GM19468 (cell line): ENCODE results near the gene DAAM2.

Experiments used
- ATAC-seq: cut with Tn5 transposase; IDR thresholded peaks from one replicate; pipeline ENCODE4 v1.9.1; 2021; ENCODE audit warnings: mild to moderate bottlenecking, moderate library complexity, moderate number of reproducible peaks; ENCODE audit not compliant: unreplicated experiment; ENCODE audit errors: extremely low read depth

The DAAM2 gene

DNA sequence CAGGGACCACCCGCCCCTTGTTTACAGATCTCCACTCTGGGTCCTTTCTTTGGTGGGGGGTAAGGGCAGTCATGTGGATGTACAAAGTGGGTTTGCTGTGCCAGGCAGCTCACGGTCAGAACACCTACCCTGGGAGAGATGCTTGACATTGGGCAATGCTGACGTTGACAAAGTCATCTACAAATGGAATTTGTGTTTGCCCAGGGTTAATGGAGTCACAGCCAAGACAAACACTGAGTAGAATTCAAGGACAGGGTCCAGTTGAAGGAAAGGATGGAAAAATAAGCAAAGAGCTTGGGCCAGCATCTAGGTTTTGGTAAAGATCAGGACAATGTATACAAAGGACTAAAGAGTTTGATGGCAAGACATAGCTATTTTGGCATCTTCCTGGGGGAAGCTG, 87.4 kb downstream of the DAAM2 start:
- ATAC-seq, result no peak

DNA sequence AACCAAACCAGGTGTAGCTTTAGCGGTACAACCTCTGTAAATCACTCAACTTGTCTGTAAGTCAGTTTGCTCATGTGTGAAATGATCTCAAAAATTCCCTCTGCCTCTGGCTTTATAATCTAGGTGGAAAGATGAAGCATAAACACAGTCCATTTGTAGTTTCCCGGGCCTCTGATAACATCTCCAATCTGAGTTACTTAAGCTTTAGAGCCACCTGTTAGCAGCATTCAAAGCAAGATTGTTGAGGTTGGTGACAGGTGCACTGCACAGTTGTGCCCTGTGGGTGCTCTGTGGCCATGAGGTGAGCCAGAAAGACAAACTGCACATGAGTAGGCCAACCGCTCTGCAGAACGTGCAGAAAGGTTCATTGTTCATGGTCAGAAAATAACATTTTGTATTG, 88.4 kb downstream of the DAAM2 start:
- ATAC-seq, result no peak

GRCh38 chr6:39881851-39882530, 89.8 kb downstream of the DAAM2 start:
- no peak for ATAC-seq

GRCh38 chr6:39882531-39882899, 90.3 kb downstream of the DAAM2 start:
- ATAC-seq, result no peak

DNA sequence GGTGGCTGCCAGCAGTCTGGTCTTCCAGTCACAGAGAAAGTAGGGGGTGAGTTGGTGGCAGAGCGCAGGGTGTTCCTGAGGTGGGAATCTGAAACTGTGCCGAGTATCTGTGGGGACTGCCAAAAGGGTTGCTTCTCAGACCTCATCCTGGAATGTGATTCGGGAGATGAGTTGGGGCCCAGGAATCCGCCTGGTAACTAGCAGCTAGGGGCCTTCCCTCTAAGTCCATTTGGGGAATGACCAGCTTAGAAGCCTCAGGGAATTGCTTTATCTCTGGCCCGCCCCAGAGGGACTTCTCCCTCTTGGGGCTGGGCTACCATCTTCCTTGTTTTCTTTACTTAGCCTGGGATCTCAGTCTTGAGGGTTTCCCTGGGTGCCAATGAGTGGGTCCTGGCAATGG, 92.5 kb downstream of the DAAM2 start:
- no peak for ATAC-seq

DNA sequence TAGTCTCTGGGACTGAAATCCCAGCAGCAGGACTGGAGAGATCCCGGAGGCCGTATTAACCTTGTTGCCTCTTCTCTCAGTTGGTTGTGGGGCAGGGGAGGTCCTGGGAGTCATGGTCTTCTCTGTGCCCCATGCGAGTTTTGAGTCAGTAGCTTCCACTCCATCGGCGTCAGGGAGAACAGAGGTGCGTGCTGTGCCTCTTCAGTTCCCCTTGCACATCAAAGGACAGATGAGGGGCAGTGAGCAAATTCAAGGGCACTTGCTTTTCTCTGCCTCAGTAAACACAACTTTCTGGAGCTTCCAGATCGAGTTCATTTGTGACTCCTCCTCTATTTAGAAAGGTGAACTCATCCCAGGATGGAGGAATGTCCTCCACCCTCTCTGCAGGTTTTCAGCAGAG, 93.5 kb downstream of the DAAM2 start:
- ATAC-seq, result no peak

GRCh38 chr6:39886871-39887270, 94.7 kb downstream of the DAAM2 start:
- no peak for ATAC-seq

DNA sequence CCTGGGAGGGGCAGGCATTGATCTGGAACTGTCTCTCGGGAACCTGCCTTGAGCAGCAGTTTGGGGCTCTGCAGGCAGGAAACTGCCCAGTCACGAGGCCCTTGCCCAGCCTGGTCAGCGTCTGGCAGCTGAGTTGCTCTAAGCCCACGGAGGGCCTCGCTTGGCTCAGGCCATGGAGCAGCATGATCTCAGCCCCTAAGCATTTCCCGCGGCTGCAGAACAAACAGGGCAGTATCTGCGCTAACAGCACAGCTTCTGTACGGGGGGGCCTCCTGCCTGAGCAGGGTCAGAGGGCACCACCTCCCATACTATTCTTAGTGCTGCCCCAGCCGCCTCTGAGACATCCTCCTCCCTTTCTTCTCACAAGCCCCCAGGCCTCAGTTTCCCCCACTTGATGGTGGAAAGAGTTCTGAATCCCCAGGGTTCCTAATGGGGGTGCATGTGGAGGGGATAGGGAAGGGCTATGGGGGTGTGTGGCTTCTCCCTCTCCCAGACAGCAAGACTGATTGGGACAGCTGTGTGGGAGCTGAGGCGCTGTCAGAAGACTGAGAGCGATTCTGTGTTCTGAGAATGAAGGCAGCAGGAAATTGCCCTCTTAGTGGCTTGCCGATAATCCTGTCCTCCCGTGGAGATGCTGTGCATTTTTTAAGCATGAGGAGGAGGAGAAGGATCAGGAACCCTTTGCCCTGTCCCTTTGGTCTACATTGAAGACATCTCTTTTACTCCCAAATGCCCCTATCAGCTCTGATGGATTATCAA, 95.7 kb downstream of the DAAM2 start:
- no peak for ATAC-seq

GRCh38 chr6:39889229-39889628, 97.1 kb downstream of the DAAM2 start:
- ATAC-seq, result no peak

DNA sequence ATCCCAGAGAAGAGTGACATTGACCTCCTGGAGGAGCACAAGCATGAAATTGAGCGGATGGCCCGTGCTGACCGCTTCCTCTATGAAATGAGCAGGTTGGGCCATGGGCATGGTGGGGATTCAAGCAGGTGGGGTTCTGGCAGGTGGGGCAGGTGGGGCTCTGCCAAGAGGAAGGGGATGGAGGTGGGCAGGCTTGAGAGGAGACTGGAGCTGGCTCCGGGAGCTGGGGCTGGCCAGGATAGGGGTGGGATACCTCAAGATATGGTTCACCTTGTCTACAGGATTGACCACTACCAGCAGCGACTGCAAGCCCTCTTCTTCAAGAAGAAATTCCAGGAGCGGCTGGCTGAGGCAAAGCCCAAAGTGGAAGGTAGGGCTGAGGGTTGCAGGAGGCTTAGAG, 99.2 kb downstream of the DAAM2 start:
- ATAC-seq, result no peak

- no peak for ATAC-seq
Observed at GRCh38 chr6:39891976-39892375, 99.8 kb downstream of the DAAM2 start.

- no peak for ATAC-seq
Observed at GRCh38 chr6:39892490-39893129, 100.4 kb downstream of the DAAM2 start.

DNA sequence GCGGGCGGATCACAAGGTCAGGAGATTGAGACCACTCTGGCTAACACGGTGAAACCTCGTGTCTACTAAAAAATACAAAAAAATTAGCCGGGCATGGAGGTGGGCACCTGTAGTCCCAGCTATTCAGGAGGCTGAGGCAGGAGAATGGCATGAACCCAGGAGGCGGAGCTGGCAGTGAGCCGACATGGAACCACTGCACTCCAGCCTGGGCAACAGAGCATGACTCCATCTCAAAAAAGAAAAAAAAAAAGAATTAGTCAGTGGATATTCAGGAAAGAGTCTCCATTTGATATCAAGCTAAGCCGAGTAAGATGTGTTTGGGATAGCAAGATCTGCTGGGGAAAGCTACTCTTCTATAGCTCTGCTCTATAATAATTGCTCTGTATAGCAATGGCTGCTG, 101.1 kb downstream of the DAAM2 start:
- ATAC-seq, result no peak

DNA sequence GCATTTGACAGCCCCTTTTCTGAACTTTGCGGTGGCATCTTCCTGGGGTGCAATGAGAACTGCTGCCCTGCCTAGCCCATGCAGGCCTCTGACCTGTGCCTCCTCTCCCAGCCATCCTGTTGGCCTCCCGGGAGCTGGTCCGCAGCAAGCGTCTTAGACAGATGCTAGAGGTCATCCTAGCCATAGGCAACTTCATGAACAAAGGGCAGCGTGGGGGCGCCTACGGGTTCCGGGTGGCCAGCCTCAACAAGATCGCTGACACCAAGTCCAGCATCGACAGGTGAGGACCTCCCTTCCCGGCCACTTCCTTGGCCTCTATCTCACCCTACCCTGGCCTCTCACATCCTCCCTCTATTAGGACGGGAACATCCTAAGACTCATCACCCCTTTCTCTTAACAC, 104.5 kb downstream of the DAAM2 start:
- ATAC-seq, result no peak

- ATAC-seq, result no peak
Observed at GRCh38 chr6:39897698-39898097, 105.5 kb downstream of the DAAM2 start.

- no peak for ATAC-seq
Observed at GRCh38 chr6:39898625-39899024, 106.4 kb downstream of the DAAM2 start.

GRCh38 chr6:39899554-39900295, 107.5 kb downstream of the DAAM2 start:
- ATAC-seq, result no peak

GRCh38 chr6:39901116-39901655, 109.0 kb downstream of the DAAM2 start:
- no peak for ATAC-seq

DNA sequence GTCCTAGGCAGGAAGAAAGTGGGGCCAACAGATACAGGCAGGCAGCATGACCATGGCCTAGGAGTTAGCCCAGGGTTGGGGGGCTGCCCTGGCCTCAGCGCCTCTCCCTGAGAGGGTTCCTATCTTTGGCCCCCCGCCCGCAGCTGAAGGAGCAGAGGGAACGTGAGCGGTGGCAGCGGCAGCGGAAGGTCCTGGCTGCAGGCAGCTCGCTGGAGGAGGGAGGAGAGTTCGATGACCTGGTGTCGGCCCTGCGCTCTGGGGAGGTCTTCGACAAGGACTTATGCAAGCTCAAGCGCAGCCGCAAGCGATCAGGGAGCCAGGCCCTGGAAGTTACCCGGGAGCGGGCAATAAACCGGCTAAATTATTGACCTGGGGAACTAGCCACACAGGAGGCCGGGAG, 109.5 kb downstream of the DAAM2 start:
- ATAC-seq, result no peak

GRCh38 chr6:39902136-39902535, 110.0 kb downstream of the DAAM2 start:
- no peak for ATAC-seq
